Activated CD8-positive, alpha-beta T cell treated with anti-CD3 and anti-CD28 coated beads for 36 hours (primary cell): ENCODE results near the gene ZNF556. TPM values are rescaled to one million over a fixed set of nuclear protein-coding genes. Genes with fewer than 3 reads are reported as not detected.

Source experiments
- ATAC-seq: fragments of 200-7000 bp; cut with Tn5 transposase; one replicate; pipeline ENCODE4 v1.10.0; 2021; ENCODE audit warnings: mild to moderate bottlenecking, moderate library complexity
- CTCF ChIA-PET: fragments of 350-600 bp; sonication (Branson Sonifier 250); formaldehyde crosslinking; loops from one replicate; lab custom pipeline; 2021; ENCODE audit warnings: antibody characterized with exemption; lab: Charles Lee
- POLR2A ChIA-PET: fragments of 350-600 bp; sonication (Branson Sonifier 250); formaldehyde crosslinking; loops from one replicate; lab custom pipeline; 2021; ENCODE audit warnings: antibody characterized with exemption; lab: Charles Lee
- DNase-seq: peaks from one replicate; pipeline ENCODE4 v3.0.0-alpha.2; 2020
- H3K27ac Mint-ChIP-seq: one replicate; pipeline ENCODE4 v1.8.0; 2021; ENCODE audit warnings: mild to moderate bottlenecking, mixed read lengths
- H3K27me3 Mint-ChIP-seq: one replicate; pipeline ENCODE4 v1.8.0; 2021; ENCODE audit warnings: mixed read lengths
- H3K36me3 Mint-ChIP-seq: one replicate; pipeline ENCODE4 v1.8.0; 2021; ENCODE audit warnings: low read depth, mixed read lengths
- H3K4me1 Mint-ChIP-seq: one replicate; pipeline ENCODE4 v1.8.0; 2021; ENCODE audit warnings: low read depth, mixed read lengths
- H3K4me3 Mint-ChIP-seq: one replicate; pipeline ENCODE4 v1.8.0; 2021; ENCODE audit warnings: mild to moderate bottlenecking, moderate library complexity, mixed read lengths
- H3K9me3 Mint-ChIP-seq: one replicate; pipeline ENCODE4 v1.8.0; 2021; ENCODE audit warnings: mixed read lengths
- CTCF ChIP-seq: fragments of 200-600 bp; IDR thresholded peaks from one replicate; pipeline ENCODE4 v1.8.0; 2022; ENCODE audit warnings: antibody characterized with exemption, mild to moderate bottlenecking
- intact Hi-C: fragments of 100-400 bp; cut with micrococcal nuclease; formaldehyde crosslinking; loops from one replicate; pipeline ENCODE4 v1.10.0; 2022
- total RNA-seq, 2 experiments: library from RNA; stranded (reverse); gene quantifications; one replicate each; pipeline ENCODE4 v1.2.3, GENCODE V29; 2021

The ZNF556 gene
- not detected for total RNA-seq

- no peak for TF ChIP-seq CTCF
- Mint-ChIP-seq H3K4me3 (no peak within 1 kb of the TSS), H3K27me3 (peaks cover 2% of the 10 kb centered on the region), H3K27ac (no peak within 1 kb of the TSS), H3K36me3 (no peaks in the 10 kb centered on the region), H3K9me3 (no peaks in the 10 kb centered on the region), H3K4me1 (no peaks in the 10 kb centered on the region)
- ChIA-PET POLR2A (no interaction called here), CTCF (interaction anchor here (0.8 to 1.1 kb wide), 2 partner anchors 20 to 220 kb away, joined by 3 to 6 read pairs; no protein-coding TSS in a partner anchor)
- DNase-seq, result peak; percentile 26
- peak; percentile 71 for ATAC-seq
- intact Hi-C loops, result no loop called here
Measured at GRCh38 chr19:2867025-2867991, at the start of gene ZNF556. ZNF556 (plus strand) TSS chr19:2867335; CDS start chr19:2867422, 87 bp downstream.

GRCh38 chr19:2819540-2820111 lies 47.5 kb upstream of the ZNF556 start, which contains the start of gene ZNF554:
ZNF554 (plus strand) TSS chr19:2819868; CDS start chr19:2820072, 204 bp downstream.
- peak; percentile 99 for DNase-seq
- Mint-ChIP-seq H3K4me3 (peak within 1 kb of the TSS; percentile 84), H3K4me1 (peaks cover 5% of the 10 kb centered on the region), H3K27me3 (no peaks in the 10 kb centered on the region), H3K36me3 (no peaks in the 10 kb centered on the region), H3K27ac (peak within 1 kb of the TSS; percentile 57), H3K9me3 (no peaks in the 10 kb centered on the region)
- POLR2A ChIA-PET, result interaction anchor here (0.9 kb wide), 1 partner anchor 33 kb away, joined by 4 read pairs; no protein-coding TSS in a partner anchor
- CTCF ChIA-PET, result interaction anchor here (0.6 to 2.0 kb wide), 11 partner anchors 16 to 172 kb away, joined by 3 to 8 read pairs (median 4); partner anchors contain the start of genes THOP1 and ZNF555
- TF ChIP-seq CTCF, result peak; percentile 98
- intact Hi-C loops, result no loop called here
- peak; percentile 98 for ATAC-seq

- Mint-ChIP-seq H3K4me1 (peaks cover 5% of the 10 kb centered on the region), H3K27me3 (no peaks in the 10 kb centered on the region), H3K4me3 (peak overlapping the region; percentile 84), H3K9me3 (no peaks in the 10 kb centered on the region), H3K27ac (peak overlapping the region; percentile 57), H3K36me3 (no peaks in the 10 kb centered on the region)
- peak; percentile 21 for DNase-seq
- TF ChIP-seq CTCF, result no peak
- CTCF ChIA-PET, result interaction anchor here (0.5 to 2.0 kb wide), 10 partner anchors 21 to 172 kb away, joined by 3 to 8 read pairs (median 4); partner anchors contain the start of genes THOP1 and ZNF555
- POLR2A ChIA-PET, result interaction anchor here (0.9 kb wide), 1 partner anchor 34 kb away, joined by 4 read pairs; no protein-coding TSS in a partner anchor
- intact Hi-C loops, result no loop called here
- ATAC-seq, result peak; percentile 11
Measured at GRCh38 chr19:2820112-2820702, 46.9 kb upstream of the ZNF556 start.

- intact Hi-C loops, result no loop called here
- POLR2A ChIA-PET, result interaction anchor here (0.9 kb wide), 1 partner anchor 40 kb away, joined by 3 read pairs; the partner anchor contains the start of gene SGTA
- Mint-ChIP-seq H3K27ac (no peak overlapping the region), H3K4me1 (peaks cover 5% of the 10 kb centered on the region), H3K4me3 (no peak overlapping the region), H3K9me3 (peaks cover 2% of the 10 kb centered on the region), H3K36me3 (peaks cover 8% of the 10 kb centered on the region), H3K27me3 (no peaks in the 10 kb centered on the region)
- DNase-seq (no peak), ATAC-seq (no peak)
- CTCF ChIA-PET, result interaction anchor here (1.0 kb wide), 1 partner anchor 175 kb away, joined by 3 read pairs; no protein-coding TSS in a partner anchor
- no peak for TF ChIP-seq CTCF
Measured at GRCh38 chr19:2822846-2823245, 44.3 kb upstream of the ZNF556 start.
